Stimulated activated CD8-positive, alpha-beta memory T cell treated with anti-CD3 and anti-CD28 coated beads, Interleukin-2, amount 100 ng/mL, for 1 hour (primary cell): ENCODE results near the gene ITGAL.
A peak's percentile ranks its signal among the peaks of the same experiment; 100 is the strongest.

ENCODE experiments used
- DNase-seq, 2 donors: peaks; one replicate each; pipeline ENCODE4 v3.0.0-alpha.2; 2020; ENCODE audit warnings: low read depth in 2 of 2

ITGAL gene

DNA sequence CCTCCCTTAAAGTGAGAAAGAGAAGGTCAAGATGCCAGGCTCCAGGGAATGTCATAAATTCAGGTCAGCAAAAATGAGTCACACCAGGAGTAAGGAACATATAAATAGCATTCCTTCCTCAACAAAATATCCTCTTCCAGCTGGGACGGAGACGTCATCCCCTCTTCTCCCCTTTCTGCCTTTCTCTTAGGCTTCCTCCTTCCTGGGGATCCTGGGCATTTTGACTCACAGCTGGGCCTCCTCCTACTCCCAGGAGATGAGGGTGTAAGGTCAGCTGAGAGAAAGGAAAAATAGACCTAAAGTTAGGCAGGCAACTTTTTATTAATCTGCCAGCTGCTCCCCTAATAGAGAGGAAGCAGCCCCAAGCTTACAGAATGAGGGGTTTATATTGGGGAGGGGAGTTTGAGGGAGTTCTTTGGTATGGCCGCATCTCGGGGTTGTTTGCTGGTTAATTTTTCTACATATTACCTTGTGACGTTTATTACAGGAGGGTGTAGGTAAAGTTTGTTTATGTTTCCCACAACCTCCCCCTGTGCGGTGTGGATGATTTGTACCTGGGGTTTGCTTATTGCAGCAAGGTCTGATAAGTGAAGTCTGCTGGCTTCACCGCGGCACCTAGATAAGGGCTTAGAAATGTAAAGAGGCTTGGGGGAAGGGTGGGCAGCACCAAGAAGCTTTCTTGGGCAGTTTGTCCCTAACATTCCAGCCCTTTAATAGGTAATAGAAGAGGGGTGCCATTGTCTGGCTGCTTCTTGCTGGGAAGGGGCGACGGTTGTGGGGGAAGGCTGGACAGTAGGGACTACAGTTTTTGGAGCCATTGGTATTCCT, 69.2 kb downstream of the ITGAL start:
- no peak for DNase-seq

DNA sequence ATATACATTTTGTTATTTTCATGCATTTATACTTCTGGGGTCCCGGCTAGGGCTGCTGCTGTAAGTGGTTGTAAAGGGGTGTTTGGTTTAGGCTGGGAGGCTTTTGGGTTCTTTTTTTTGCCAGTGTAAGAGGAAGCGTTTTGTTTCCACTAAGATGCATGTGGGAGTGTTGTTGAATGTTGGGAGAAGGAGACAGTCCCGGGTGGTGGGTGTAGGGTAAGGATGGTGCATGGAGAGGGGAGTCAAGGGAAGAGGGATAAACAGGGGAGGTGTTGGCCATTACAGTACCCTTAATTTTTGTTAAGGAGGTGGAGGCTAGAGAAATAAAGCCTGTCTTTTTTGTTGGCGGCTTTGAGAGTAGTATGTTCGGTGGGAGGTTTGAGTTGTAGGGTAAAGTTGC, 70.5 kb downstream of the ITGAL start:
- no peak for DNase-seq

DNA sequence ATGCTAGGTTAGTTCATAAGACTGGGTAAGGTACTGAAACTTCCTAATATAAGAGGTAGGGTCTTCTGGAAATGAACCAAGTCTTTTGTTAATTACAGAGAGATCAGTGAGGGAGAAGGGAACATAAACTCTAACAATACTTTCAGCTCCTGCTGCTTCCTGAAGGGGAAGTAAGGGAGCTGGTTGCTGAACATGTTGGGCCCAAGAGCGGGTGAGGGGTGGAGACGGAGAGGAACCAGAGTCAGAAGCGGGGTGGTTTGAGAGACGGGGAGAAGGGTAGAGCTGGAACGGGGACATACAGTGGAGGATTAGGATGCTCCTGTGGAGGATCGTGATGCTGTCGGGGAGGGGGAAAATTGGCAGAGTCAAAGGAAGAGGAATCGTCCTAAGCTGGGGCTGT, 73.6 kb downstream of the ITGAL start:
- DNase-seq: no peak

DNA sequence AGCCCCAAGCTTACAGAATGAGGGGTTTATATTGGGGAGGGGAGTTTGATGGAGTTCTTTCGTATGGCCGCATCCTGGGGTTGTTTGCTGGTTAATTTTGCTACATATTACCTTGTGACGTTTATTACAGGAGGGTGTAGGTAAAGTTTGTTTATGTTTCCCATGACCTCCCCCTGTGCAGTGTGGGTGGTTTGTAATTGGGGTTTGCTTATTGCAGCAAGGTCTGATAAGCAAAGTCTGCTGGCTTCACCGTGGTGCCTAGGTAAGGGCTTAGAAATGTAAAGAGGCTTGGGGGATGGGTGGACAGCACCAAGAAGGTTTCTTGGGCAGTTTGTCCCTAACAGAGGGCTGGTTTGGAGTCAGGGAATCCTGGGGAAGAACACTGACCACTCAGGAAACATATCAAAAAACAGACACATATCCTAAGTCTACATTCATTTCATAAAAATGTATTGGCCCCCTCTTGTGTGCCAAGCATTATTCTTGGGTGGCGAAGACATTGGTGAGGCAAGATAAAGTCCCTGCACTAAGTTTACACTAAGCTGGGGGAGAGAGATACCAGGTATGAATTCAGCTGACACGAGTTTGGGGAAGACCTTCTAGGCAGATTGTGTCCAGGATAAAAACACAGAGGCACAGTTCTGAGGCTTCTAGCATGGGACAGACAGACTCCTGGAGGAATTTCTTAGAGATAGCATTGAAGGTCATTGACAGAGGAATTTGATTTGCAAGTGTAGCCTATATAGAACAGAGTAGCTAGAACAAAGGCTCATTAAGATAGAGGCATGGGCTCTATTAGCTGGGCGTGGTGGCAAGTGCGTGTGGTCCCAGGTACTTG, 76.1 kb downstream of the ITGAL start:
- no peak for DNase-seq

DNA sequence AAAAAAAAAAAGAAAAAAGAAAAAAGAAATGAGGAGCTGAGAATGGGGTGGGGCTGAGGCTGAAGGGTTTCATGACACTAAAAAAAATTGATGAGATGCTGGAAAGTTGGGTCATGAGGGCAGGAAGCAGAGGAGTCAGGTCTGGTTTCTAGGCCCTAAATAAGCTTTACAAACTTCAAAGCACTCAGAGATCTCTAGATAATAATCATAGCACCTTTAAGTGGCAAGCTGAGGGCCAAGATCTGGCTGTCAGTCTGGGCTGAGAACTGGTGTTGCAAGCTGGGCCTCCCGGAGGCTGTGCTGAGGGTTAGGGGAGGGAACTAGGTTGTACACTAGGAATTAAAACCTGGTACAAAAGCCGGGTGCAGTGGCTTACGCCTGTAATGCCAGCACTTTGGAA, 79.2 kb downstream of the ITGAL start:
- DNase-seq: peak in 1 of 2 donors; percentile 44

DNA sequence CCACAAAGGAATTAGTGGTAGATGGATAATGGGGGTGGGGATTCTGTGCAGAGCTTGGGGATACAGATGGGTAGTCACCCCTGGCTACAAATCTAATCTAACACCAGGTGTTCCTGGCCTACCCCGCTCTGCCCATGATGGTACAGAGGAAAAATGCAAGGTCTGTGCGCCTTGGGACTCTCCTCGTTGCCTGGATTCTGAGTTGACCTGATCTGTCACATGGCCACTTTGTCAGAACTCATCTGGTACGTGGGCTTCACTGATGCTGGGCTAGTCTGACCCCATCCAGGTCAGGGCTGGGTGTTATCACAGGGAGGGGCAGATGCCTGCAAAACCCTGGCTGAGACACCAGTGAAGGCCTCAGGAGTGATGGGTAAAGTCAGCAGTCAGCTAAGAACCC, 80.4 kb downstream of the ITGAL start:
- no peak for DNase-seq

DNA sequence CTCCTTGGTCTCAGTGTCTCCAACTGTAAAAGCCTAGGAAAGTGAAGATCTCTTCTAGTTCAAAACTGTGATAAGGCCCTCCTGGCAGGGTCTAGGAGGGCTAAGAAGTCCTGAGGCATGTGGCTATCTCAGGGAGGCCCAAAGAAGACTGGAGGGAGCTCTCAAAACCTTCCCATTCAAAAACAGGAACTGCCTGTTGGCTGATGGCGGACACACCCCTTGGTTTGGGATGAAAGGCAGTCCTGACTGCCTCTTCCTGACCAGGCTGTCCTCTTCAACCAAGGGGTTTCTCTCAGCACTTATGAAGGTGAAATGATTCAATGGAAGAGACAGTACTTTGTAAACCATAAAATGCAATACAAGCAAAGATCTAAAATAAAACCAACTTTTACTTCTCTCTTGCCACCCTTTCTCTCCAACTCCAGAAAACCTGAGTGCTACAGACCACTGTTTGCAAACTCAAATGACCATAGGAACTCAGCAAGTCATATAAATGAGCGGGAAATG, 80.9 kb downstream of the ITGAL start:
- no peak for DNase-seq

DNA sequence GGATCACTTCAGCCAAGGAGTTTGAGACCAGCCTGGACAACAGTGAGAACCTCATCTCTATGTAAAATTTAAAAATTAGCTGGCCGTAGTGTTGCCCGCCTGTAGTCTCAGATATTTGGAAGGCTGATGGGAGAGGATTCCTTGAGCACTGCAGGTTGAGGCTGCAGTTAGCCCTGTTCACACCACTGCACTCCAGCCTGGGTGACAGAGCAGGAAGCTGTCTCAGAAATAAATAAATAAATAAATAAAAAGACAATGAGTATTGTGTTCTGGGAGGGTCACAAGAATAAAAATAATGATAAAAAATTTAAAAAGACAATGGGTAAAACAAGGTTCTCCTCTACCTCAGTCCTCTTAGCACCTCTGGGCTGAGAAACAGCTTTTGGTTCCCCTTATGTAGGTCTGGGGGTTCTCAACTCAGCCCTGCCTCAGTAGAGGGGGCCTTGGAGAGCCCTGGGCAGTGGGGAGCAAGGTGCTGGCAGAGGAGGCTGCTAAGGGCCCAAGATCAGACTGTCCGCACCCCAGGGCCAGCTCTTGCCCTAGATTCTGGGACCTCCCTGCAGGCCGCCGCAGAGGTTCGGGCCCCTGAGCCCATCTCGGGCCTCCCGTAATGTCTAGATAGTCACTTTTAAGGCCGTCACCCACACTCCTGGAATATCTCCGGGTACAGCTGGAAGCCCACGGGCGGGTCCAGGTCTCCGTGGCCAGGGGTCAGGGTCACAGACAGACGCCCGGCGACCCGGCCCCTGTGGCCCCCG, 82.2 kb downstream of the ITGAL start:
- DNase-seq: no peak

DNA sequence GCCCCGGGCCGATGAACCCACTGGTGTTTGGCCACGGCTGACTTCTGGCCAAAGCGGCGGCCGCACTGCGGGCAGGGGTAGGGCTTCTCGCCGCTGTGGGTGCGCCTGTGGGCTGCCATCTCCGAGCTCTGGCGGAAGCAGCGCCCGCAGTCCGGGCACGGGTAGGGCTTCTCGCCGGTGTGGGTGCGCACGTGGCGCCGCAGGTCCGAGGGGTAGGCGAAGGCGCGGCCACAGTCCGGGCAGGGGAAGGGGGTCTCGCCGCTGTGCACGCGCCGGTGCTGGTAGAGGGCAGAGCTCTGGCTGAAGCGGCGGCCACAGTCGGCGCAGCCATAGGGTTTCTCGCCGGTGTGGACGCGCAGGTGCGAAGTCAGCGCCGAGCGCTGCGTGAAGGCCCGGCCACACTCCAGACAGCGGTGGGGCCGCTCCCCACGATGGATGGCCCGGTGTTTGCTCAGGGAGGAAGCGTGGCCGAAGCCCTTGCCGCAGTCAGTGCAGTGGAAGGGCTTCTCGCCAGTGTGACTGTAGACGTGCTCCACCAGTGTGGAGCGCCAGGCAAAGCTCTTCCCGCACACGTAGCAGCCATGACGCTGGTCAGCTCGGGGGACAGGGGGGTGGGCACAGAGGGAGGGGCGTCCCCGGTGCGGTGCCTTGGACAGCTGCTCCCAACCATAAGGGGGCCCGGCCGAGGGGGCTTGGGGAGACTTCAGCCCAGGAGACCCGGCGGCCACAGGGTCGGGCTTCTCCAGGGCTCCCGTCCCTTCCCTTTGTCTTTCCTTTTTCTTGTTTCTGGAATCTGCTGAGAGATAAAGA, 83.0 kb downstream of the ITGAL start:
- no peak for DNase-seq

DNA sequence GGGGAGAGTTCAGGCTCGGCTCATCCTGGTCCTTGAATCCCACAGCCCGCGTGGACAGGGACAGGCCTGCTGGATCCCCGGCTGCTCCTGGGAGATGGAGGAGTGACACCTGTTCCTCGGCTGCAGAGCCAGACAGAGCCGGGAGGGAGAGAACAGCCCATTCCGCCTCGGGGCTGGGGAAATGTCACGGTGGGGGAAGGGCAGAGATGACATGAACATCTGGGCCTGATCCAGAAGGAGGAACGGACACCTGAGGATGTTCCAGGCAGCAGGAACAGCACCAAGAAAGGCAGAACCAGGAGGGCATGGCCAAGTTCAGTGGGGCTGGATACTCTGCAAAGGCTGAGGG, 83.6 kb downstream of the ITGAL start:
- DNase-seq: no peak

DNA sequence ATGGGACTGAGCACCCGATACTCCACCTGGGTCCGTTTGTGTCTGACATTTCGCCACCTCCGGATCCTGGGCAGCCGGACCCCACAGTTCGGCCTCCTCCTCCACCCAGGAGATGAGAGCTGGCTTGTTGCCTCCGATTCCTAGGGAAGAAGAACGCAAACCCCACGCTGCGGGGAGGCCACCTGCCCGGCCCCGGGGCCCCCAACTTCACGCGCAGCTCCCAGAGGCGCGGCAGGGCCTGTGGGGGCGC, 85.1 kb downstream of the ITGAL start:
- no peak for DNase-seq

DNA sequence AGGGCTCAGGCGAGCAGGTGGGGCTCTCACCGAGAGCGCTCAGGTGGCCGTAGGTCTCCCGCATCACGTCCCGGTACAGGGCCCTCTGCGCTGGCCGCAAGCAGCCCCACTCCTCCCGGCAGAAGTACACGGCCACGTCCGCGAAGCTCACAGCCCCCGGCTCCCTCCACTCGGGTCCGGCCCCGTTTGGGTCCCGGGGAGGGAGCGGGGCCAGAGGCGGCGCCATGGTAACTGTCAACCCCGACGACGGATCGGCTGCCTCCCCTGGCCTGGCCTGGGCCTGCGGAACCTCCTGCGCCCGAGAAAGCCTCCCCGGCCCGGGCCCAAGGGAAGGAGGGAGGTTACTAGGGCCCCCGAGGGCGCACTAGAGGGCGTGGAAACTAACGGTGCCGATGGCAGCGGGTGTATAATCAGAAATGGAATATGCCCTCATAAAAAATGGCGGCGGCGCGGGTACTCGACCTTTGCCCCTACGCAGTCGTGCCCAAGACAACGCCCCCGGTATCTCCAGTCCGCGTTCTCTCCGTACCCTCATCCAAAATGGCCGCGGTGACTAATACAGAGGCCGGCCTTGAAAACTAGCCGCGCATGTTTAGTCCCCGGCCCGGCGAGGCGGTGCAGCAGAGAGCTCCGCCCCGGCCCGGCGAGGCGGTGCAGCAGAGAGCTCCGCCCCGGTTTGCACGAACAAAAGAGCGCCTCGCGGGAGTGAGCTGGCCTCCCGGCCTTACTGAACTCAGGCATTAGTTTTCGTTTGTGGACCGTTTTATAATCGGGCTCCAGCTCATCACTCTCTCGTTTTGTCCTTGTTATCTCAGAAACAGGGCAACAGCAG, 85.6 kb downstream of the ITGAL start, which contains the start of gene ZNF764:
Gene ZNF764 (minus strand): TSS at position 418 of the 832 bp plus-strand sequence. CDS start 192 bp downstream, at position 226.
- peak; percentile 87 to 94 for DNase-seq

DNA sequence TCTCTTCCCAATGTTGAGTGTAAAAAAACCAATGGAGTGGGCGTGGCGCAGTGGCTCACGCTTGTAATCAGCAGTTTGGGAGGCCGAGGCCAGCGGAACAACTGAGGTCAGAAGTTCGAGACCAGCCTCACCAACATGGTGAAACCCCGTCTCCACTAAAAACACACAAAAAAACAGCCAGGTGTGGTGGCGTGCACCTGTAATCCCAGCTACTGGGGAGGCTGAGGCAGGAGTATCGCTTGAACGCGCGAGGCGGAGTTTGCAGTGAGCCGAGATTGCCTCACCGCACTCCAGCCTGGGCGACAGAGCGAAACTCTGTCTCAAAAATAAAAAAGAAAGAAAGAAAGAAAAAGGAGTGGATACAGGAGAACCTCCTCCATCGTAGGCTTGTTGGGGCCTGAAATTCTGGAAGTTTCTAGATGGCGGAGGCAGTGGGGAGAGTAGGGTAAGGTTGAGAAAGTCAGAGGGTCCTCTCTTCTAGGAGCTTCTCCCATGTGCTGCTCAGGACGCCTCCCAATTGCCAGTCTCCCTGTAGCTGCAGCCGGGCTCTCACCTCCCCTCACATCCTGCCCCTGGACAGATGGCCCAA, 86.3 kb downstream of the ITGAL start:
- DNase-seq: no peak

DNA sequence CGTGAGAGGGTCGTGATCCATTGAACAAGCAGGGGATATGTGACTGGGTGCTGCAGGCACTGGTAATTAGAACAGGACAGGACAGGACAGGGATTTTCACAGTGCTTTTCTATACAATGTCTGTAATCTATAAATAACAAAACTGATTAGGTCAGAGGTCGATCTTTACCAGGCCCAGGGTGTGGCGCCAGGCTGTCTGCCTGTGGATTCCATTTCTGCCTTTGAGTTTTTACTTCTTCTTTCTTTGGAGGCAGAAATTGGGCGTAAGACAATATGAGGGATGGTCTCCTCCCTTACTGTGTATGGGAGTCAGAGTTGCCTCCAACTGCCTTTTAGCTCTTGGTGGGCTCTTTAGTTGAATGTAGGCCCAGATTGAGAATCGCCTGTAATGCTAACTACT, 87.1 kb downstream of the ITGAL start:
- no peak for DNase-seq

DNA sequence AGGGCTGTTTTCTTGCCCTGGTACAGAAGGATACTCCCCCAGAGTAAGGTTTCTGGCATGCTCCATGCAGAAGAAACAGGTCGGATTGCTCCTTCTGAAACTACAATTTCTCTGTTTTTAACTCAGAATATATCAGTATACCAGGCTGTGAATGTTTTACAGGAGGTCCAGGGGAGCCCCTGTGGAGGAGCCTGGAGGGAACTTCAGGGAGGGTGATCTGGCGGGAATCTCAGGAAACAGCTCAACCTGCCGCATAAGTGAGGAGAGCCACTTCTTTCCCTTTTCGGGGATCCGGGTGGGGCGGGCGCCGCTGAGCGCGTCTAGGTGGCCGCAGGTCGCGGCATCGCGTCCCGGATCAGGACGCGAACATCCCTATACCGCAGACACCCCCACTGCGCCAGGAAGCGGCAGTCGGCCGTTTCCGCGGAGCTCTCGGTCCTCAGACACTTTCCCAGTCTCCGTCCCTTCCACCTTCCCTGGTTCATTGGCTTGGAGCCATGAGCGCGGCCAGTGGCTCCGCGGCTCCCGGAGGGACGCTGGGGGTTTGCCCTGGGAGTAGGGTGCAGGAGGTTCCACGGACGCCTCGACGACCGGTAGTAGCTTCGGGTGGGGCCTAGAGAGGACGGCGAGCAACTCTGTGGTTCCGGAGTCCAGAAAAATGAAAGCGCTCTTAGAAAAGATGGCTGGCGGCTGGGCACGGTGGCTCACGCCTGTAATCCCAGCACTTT, 88.7 kb downstream of the ITGAL start:
- no peak for DNase-seq

DNA sequence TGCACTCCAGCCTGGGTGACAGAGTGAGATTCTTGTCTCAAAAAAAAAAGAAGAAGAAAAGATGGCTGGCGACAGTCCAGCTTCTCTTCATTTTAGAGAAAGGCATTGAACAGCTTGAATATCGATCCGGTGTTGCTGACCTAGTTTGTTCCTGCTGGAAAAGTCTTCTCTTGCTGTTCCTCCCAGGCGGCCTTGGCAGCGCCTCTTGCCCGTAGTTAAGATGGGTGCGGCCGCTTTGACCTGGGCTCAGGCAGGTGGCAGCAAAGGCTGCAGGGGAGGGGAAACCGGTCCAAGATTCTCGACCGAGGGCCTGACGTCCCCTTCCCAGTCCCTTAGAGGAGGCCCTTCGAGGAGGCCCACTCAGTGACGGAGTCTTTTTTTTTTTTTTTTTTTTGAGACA, 89.5 kb downstream of the ITGAL start:
- DNase-seq: no peak

DNA sequence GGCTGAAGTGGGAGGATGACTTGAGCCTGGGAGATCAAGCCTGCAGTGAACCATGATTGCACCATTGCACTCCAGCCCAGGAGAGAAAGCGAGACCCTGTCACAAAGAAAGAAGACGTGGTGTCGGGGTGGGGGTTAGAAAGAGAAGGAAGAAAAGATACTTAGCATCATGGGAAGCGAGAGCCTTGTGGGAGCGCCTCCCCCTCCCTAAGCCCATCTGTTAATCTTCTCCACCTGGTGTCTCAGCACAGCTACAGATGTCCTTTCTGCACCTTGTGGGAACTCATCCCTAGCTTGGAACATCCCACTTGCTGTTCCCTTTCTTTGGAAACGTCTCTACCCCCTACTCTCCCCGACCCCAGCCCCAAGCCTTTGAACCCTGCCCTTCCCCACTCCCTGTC, 93.0 kb downstream of the ITGAL start:
- DNase-seq: no peak

DNA sequence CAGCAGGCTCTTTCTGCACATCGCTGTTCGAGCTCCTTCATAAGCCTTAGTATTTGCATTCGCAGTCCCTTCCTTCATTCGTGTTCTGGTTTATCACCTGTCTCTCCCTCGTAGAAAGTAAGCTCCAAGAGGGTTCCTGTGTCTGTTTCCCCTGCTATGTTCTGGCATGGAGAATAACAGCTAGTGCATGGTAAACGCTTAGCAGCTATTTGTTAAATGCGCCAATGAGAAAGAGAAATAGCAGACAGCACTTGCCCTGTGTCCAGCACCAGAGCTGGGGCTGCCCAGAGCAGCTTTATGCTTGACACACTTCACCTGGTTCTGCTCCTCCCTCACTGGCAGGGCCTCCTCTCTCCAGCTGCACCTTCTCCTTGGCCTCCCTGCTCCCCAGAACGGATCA, 93.4 kb downstream of the ITGAL start:
- DNase-seq: no peak

DNA sequence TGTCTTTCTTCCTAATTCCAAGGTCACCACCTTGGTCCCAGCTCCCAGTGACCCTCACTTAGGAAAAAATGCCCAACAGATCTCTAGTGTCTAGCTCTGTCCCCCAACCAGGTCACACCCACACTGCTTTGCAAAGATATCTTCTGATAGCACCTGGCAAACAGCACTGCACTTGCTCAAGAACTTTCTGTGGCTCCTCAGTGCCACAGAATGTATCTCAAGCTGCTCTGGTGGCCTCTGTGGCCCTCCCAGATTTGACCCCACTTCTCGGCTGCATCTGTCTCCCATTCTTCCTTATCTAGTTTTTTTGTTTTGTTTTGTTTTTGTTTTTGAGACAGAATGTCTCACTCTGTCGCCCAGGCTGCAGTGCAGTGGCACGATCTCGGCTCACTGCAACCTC, 94.0 kb downstream of the ITGAL start:
- DNase-seq: no peak
